GM18907 (cell line): Measurements from ENCODE around the gene CSMD2.

Experiments
- ATAC-seq: cut with Tn5 transposase; IDR thresholded peaks from one replicate; pipeline ENCODE4 v1.9.1; 2021; ENCODE audit warnings: mild to moderate bottlenecking, moderate library complexity; ENCODE audit not compliant: unreplicated experiment

CSMD2 gene

DNA sequence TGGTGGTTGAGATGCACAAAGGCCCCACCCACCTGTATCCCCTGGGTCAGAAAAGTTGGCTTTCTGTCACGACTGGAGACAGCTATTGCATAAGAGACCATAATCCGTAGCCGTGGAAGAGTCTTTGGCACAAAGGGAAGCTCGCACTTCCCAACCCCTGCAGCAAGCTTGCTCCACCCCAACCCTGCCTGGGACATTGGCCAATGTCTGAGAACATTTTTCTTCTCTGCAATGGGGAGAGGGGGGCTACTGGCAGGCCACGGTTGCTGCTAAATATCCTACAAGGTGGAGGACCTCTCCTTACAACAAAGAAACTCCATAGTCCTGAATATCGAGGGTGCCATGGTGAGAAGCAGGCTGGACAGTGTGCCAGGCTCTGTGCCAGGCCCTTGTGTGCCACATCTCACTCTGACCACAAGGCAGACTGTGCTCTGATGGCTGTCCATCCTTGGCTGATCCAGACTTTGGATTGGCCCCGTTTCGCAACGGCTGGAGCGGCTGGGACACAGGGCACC is 104.1 kb downstream of the CSMD2 start:
- no peak for ATAC-seq

DNA sequence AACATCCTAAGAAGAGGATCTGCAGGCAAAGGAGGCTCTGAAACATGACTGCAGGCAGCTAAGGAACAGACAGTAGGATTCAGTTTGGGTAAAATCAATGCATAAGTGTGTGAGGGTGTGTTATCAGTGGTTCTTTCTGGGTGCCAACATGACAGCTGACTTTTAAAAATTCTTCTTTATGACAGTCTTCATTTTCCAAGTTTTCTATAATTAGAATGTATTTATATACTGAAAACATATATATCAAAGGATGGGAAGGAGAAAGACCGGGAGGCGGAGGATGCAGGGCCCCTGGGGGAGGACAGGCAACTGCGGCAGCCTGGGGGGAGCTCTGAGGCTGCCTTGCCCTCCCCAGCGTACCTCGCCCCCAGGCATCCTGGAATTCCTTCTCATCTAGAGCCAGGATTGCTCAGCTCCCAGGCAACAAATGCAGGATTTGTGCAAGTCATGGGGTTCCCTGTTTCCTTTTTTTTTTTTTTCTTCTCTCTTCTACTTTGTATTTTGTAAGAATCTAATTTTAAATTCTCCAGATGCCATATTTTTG is 104.8 kb downstream of the CSMD2 start:
- ATAC-seq, result no peak

DNA sequence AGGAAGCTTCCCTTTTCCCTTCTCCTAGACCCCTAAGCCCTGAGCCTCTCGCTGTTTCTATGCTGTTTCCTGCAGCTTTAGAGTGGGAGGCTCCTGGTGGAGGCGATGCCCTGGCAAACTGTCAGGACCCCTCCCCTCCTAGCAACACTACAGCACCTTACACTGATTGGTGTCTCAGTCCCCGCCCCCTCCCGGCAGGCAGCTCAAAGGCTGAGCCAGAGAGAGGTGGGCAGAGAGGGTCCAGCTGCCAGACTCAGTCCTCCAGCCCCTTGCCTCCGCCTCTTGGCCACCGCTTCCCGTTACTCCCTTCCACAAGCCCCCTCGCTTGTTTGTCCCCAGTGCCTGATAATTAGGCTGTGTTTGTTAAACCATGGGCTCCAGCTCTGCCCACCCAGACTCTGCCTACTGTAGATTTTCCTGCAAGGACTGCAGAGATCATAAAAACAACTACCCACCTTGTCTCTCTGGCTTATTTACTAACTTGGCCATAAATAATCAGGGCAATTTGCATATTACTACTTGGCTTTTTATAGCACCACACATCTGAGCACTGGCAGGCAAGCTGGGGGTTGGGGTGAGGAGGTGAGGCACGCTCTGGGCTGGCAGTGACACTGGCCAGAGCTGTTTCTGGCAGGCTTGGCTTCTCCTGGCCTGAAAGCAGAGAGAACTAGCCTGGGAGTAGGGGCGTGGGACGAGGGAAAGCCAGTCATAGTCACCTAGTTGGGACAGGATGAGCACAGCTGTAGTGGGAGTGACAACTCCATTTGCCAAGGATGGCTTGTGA is 107.5 kb downstream of the CSMD2 start:
- no peak for ATAC-seq

DNA sequence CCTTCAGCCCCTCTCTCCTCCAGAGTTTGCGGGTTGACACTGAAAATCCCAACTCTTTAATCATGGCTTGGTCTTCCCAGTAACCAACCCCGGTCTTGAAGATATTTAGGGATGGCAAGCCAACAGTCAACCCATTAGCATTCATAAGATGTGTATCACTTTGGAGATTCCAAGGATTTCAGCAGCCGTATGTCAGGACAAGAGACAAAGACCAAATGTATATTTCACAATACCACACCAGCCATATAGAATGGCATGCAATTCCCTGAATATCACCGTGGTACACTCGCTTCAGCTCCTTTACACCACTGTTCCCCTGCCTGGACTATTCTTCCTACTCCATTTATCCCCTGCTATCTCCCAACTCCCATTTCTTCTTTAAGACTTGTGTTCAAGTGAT is 109.2 kb downstream of the CSMD2 start:
- no peak for ATAC-seq

- ATAC-seq, result no peak
Measured at GRCh38 chr1:34054920-34055319, 110.1 kb downstream of the CSMD2 start.

GRCh38 chr1:34053660-34054059 is 111.4 kb downstream of the CSMD2 start:
- no peak for ATAC-seq

- no peak for ATAC-seq
Measured at GRCh38 chr1:34052565-34052964, 112.5 kb downstream of the CSMD2 start.

GRCh38 chr1:34050709-34051485 is 114.1 kb downstream of the CSMD2 start:
- no peak for ATAC-seq

DNA sequence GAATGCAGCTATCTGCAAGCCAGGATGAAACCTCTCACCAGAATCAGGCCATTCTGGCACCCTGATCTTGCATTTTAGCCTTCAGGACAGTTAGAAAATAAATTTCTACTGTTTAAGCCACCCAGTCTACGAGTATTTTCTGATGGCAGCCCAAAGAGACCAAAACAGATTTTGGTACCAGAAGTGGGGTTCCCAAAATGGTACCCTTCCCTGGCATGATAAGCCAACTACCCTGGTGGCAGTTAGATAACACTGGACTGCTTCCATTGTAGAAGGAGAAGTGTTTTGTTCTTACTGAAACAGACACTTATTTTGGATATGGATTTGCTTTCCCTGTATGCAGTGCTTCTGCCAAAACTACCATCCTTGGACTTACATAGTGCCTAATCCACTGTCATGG is 115.0 kb downstream of the CSMD2 start:
- no peak for ATAC-seq

DNA sequence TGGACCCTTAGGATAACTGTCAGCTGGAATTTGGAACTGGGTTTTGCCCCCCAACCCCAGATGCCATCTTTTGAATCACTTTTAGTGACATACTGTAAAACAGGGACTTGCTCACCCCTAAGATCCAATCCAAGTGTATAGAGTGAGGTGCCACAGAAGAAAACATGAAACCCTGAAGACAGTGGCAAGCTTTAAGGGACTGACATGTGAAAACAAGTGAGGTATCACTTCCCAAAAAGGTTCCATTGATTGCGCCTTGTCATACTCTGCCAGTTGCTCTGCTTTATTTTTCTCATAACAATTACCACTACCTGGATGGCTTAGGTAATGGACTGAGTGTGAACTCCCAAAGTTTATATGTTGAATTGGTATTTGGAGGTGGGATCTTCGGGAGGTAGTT is 115.6 kb downstream of the CSMD2 start:
- no peak for ATAC-seq

DNA sequence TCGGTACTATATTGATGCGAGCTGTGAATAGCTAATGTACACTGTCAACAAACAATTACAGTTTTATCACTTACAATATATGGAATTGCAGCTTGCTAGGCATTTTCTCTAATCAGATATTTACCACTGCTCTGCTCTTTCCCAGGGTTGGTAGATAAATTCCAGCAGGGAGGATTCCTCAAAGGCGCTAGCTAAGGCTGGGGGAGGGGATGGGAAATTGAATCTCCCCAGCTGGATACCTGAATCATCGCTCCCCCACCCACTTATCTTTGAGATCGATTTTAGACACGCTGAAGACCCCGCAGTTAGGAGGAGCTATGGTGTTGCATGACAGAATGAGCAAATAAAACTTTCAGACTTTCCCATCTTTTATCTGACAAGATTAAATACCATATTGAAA is 127.2 kb downstream of the CSMD2 start:
- ATAC-seq, result no peak

DNA sequence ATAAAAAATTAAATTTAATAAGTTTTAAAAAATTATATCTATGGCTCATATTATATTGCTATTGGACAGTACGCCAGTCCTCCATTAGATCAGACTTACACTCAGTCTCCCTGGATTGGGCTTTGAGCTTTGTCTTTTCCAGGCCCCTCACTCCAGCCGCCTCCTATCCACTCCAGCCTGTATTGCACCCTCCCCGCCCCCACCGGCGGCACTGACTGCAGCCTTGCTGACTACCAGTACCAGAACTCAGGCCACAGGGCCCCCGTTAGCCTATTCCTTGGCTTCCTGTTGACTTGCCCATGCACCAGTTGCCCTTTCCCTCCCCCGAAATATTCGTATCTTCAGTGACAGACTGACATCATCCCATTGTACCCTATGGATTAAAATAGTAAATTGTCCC is 127.9 kb downstream of the CSMD2 start:
- no peak for ATAC-seq

- no peak for ATAC-seq
Measured at GRCh38 chr1:34034036-34034435, 131.0 kb downstream of the CSMD2 start.

GRCh38 chr1:34029954-34030353 is 135.1 kb downstream of the CSMD2 start:
- no peak for ATAC-seq

GRCh38 chr1:34029515-34029914 is 135.5 kb downstream of the CSMD2 start:
- no peak for ATAC-seq

GRCh38 chr1:34028381-34029055 is 136.5 kb downstream of the CSMD2 start:
- ATAC-seq, result no peak

DNA sequence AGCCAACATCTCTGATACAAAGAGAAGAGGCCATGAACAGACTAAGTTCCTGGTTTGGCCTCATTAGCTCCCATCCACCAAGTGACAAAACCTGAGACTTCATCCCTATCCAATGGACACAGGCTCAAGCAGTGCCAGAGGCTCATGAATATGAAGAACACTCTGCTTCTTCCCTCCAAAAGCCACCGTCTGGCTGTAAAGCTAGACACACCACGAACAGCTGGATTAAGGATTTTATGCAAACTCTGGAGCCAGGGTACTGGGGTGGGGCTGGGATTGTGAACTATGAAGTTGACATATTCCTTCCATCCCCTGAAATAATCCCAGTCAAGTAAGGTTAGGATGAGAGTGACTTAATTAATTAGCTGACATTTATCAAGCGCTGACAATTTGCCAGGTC is 139.4 kb downstream of the CSMD2 start:
- no peak for ATAC-seq

DNA sequence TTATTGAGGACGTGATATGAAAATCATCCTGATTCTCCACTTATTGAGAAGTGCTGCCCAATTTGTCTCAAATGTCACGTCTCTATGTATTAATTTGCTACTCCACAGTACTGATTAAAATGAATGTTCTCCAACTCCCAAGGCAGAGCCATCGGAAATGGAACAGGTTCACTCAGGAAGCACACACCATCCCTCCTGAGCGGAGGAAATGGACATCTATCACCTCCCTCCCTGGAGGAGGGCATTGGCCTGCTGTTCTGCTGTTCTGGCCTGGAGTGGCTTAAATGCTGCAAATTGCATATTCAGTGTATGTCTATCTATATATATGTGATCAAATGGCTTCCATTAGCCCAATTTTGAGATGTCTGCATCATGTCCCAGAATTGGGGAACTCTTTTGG is 140.5 kb downstream of the CSMD2 start:
- no peak for ATAC-seq

- ATAC-seq, result no peak
Measured at GRCh38 chr1:34019741-34020552, 145.1 kb downstream of the CSMD2 start.

DNA sequence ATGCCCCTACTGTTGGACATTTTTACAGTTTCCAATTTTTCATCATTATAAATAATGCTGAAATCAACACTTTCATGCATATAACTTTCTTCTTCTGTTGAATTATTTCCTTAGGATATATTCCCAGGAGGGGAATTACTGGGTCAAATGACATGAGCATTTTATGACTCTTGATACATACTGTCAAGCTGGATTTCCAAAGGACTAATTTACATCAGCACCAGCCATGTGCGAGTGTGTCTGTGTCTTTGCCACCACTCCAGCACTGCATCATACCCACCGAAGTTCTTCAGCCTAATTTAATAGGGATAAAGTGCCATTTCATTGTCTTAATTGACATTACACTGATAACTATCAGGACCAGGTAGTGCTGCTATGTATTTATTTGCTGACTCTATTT is 146.7 kb downstream of the CSMD2 start:
- ATAC-seq, result no peak
